ENCODE measurements around the gene IRAK2.

- TF ChIP-seq POLR2AphosphoS5 (IDR thresholded peaks at IDR 0.05; ENCODE audit: low read depth, low read length): no peak
- no peak for TF ChIP-seq TAF1 (IDR thresholded peaks at IDR 0.05; ENCODE audit: borderline replicate concordance, insufficient read depth, low read length)
- no peak; the same call in 1 of the 2 replicates for TF ChIP-seq SIN3A (IDR thresholded peaks at IDR 0.05; ENCODE audit: borderline replicate concordance, insufficient read depth, low read length)
- 0 out of 4 replicates have a peak, but pooled peaks of 1 of the 2 experiments have one; percentile 11 for TF ChIP-seq REST (IDR thresholded peaks at IDR 0.05; ENCODE audit: insufficient read depth in 1 of 2, low read depth in 2 of 2, low read length in 2 of 2)
- no peak for TF ChIP-seq FOXP2 (optimal IDR thresholded peaks at IDR 0.05; ENCODE audit: borderline replicate concordance, extremely low read depth, extremely low read length, insufficient read depth)
Observed at GRCh38 chr3:10224794-10225665, 60.3 kb downstream of the IRAK2 start.
